Bronchial epithelial cell (primary cell): ENCODE results near the gene MARK1. TPM values are rescaled to one million over a fixed set of nuclear protein-coding genes. Genes with fewer than 3 reads are reported as not detected.

ENCODE experiments used
- DNase-seq: peaks from one replicate; pipeline ENCODE4 v3.0.0-alpha.2; 2010; ENCODE audit warnings: low read depth
- FAIRE-seq: peaks from 2 replicates; lab custom pipeline; 2011; peaks lifted over from hg19 to GRCh38; lab: Jason Lieb, UNC
- H3K27me3 ChIP-seq: 2 replicates; pipeline ENCODE4 v1.5.1; 2011; ENCODE audit warnings: low read length; ENCODE audit not compliant: control insufficient read depth, insufficient read depth
- H3K36me3 ChIP-seq: 2 replicates; pipeline ENCODE4 v1.5.1; 2011; ENCODE audit warnings: low read length; ENCODE audit not compliant: control insufficient read depth, insufficient read depth
- H3K4me3 ChIP-seq: 2 replicates; pipeline ENCODE4 v1.5.1; 2011; ENCODE audit warnings: mild to moderate bottlenecking, low read depth, low read length, control low read depth
- total RNA-seq: library from RNA; depleted of rRNA; stranded (reverse); fragments of >200 nt; gene quantifications from 2 replicates; pipeline ENCODE4 v1.2.1, GENCODE V29; 2014
- TF ChIP-seq, protein P1 (sequence below): IDR thresholded peaks from 2 replicates; pipeline ENCODE4 v1.5.1; 2011; ENCODE audit warnings: mild to moderate bottlenecking, moderate library complexity, low read length, control low read depth, inconsistent platforms; ENCODE audit not compliant: insufficient read depth, severe bottlenecking

Gene MARK1
- total RNA-seq, 1 donor from 2014 or later, result 3.9 TPM

DNA sequence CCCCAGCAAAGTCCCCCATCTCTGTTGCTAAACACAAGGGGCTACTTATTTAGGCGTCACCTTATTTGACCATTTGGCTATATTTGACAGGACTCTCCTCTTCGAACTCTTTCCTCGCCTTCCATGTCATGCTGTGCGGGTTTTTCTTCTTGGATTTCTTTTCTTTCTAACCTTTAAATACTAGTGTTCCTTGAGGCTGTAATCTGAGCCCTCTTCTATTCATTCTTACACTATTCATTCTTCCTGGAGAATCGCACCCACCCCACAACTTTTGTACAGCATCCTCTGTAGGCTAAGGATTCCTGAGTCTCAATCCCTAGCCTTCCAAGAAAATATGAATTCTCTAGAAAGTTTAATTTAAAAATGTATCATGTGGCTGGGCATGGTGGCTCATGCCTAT, 100.5 kb downstream of the MARK1 start:
- H3K27me3 ChIP-seq, result no peaks in the 10 kb centered on the region
- FAIRE-seq (no peak), DNase-seq (no peak)
- H3K36me3 ChIP-seq, result no peaks in the 10 kb centered on the region
- H3K4me3 ChIP-seq, result no peak overlapping the region
- TF ChIP-seq, protein P1, sequence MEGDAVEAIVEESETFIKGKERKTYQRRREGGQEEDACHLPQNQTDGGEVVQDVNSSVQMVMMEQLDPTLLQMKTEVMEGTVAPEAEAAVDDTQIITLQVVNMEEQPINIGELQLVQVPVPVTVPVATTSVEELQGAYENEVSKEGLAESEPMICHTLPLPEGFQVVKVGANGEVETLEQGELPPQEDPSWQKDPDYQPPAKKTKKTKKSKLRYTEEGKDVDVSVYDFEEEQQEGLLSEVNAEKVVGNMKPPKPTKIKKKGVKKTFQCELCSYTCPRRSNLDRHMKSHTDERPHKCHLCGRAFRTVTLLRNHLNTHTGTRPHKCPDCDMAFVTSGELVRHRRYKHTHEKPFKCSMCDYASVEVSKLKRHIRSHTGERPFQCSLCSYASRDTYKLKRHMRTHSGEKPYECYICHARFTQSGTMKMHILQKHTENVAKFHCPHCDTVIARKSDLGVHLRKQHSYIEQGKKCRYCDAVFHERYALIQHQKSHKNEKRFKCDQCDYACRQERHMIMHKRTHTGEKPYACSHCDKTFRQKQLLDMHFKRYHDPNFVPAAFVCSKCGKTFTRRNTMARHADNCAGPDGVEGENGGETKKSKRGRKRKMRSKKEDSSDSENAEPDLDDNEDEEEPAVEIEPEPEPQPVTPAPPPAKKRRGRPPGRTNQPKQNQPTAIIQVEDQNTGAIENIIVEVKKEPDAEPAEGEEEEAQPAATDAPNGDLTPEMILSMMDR, result no peak

DNA sequence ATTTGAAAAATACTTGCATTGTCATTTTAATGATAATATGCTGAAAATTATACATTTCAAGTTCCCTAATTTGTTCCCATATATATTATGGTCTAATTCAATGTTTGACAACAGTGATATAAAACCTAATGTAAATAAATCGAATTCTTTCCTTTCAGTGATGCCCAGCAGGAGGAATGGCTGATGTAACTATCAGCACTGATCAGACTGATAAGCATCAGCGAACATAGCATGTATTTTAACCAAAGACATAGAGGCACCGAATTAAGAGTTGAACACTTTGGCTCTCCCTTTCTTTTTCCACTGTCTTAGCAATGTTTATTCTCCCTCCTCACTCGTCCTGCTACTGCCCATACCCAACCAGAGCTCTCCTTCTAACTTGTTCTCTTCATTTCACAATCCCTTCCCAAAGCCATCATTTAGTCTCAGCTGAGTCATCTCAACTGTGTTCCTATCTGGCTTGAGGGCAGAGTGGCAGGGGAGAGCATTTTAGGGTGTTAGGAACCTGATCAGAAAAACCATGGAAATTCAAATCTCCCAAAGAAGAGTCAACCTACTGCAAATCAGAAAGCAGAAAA, 103.4 kb downstream of the MARK1 start:
- Histone ChIP-seq H3K4me3 (no peak overlapping the region), H3K36me3 (peaks cover 2% of the 10 kb centered on the region), H3K27me3 (no peaks in the 10 kb centered on the region)
- FAIRE-seq (no peak), DNase-seq (peak; percentile 19)
- TF ChIP-seq, protein P1, result no peak

DNA sequence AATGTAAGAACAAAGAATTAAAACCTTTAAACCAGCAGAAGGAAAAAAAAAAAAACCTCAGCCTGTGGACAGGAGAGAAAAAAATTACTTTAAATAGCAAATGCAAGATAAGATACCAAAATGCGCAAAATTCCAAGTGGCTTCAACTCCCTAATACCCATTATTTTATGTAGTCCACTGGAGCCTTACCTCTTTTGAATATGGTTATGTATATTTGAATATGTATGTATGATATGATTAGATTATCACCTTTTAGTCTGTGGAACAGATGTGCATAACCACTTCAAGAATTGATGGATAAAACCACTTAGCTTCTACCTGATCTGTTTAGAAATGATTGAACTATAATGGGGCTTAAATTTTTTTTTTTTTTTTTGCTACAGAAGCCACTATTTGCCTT, 109.8 kb downstream of the MARK1 start:
- no peak overlapping the region for H3K4me3 ChIP-seq
- DNase-seq (no peak), FAIRE-seq (no peak)
- peaks cover 4% of the 10 kb centered on the region for H3K36me3 ChIP-seq
- no peaks in the 10 kb centered on the region for H3K27me3 ChIP-seq
- TF ChIP-seq, protein P1, result no peak

DNA sequence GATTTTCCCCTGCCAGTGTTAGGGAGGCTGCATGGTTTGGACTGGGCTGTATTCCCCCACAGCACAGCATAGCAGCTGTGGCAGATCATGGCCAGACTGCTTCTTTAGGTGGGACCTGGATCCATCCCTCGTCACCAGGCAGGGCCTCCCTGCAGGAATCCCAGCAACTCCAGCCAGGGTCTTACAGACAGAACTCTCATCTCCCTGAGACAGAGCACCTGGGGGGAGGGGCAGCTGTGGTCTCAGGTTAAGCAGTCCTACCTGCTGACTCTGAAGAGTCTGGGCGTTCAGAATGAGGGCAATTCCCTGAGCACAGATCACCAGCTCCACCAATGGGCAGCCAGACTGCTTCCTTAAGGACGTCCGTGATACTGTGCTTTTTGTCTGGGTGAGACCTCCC, 114.3 kb downstream of the MARK1 start:
- FAIRE-seq, result no peak

DNA sequence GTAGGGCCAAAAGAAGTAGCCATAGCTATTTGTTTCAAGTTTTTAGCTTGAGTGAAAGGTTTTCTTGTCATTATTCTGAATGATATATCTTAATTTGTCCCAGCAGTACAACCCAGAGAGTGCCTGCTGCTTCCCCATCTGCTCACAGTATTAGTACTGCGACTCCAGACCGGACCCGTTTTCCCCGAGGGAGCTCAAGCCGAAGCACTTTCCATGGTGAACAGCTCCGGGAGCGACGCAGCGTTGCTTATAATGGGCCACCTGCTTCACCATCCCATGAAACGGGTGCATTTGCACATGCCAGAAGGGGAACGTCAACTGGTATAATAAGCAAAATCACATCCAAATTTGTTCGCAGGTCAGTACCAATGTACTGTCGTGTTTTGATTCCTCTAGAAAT, 125.1 kb downstream of the MARK1 start:
- TF ChIP-seq, protein P1, result no peak
- H3K27me3 ChIP-seq, result no peaks in the 10 kb centered on the region

More for the DNA sequence above, 114.3 kb downstream of the MARK1 start:
- H3K27me3 ChIP-seq, result no peaks in the 10 kb centered on the region
- TF ChIP-seq, protein P1, result no peak
- no peak for DNase-seq
- no peak overlapping the region for H3K4me3 ChIP-seq
- H3K36me3 ChIP-seq, result peaks cover 2% of the 10 kb centered on the region

DNA sequence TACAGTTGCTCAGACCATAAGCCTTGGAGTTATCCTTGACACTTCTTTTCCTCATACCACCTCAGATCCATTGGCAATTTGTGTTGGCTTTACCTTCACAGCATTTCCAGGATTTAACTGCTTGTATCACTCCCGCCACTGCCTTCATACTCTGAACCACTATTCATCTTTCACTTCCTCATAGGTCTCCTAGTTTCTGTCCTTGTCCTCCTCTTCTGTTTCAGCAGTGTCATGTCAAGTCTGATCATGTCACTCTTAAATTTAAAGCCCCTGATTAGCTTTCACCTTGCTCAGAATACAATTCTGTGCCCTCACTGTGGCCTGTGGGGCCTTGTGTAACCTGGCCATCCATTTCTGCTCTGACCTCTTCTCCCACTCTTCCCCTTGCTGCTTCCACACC, 127.6 kb downstream of the MARK1 start:
- TF ChIP-seq, protein P1, result no peak
- no peak for FAIRE-seq
- H3K36me3 ChIP-seq, result peaks cover 7% of the 10 kb centered on the region
- no peak overlapping the region for H3K4me3 ChIP-seq
- H3K27me3 ChIP-seq, result no peaks in the 10 kb centered on the region
- DNase-seq, result no peak

More for the DNA sequence above, 125.1 kb downstream of the MARK1 start:
- Histone ChIP-seq H3K4me3 (no peak overlapping the region), H3K36me3 (peaks cover 7% of the 10 kb centered on the region)
- FAIRE-seq (no peak), DNase-seq (no peak)
